Karpas-422 (cell line): ENCODE data around the gene GPC6. TPM values are rescaled to one million over a fixed set of nuclear protein-coding genes. Genes with fewer than 3 reads are reported as not detected.

Experiments used
- DNase-seq: peaks from one replicate; pipeline ENCODE4 v3.0.0-alpha.2; 2015
- H2AFZ ChIP-seq: fragments of 200-600 bp; sonication (generic); 2 replicates; pipeline ENCODE4 v1.6.1; 2014; ENCODE audit warnings: antibody characterized with exemption, low read length, mixed read lengths
- H3K27ac ChIP-seq: fragments of 200-600 bp; sonication (generic); 2 replicates; pipeline ENCODE4 v1.5.1; 2014; ENCODE audit warnings: mild to moderate bottlenecking, low read length, moderate library complexity
- H3K27me3 ChIP-seq: fragments of 200-600 bp; sonication (generic); 2 replicates; pipeline ENCODE4 v1.6.1; 2014; ENCODE audit warnings: low read length, mixed read lengths
- H3K36me3 ChIP-seq: fragments of 200-600 bp; sonication (generic); 2 replicates; pipeline ENCODE4 v1.6.1; 2014; ENCODE audit warnings: low read length, mixed read lengths; ENCODE audit not compliant: insufficient read depth
- H3K4me1 ChIP-seq: fragments of 200-600 bp; sonication (generic); 2 replicates; pipeline ENCODE4 v1.6.1; 2014; ENCODE audit warnings: mild to moderate bottlenecking, low read length, mixed read lengths
- H3K4me2 ChIP-seq: fragments of 200-600 bp; sonication (generic); 2 replicates; pipeline ENCODE4 v1.6.1; 2014; ENCODE audit warnings: low read length, low read depth, mild to moderate bottlenecking; ENCODE audit not compliant: poor library complexity, severe bottlenecking
- H3K4me3 ChIP-seq: fragments of 200-600 bp; sonication (generic); 2 replicates; pipeline ENCODE4 v1.5.1; 2014; ENCODE audit warnings: mild to moderate bottlenecking, antibody characterized with exemption, low read length, mixed read lengths
- H3K79me2 ChIP-seq: fragments of 200-600 bp; sonication (generic); 2 replicates; pipeline ENCODE4 v1.6.1; 2014; ENCODE audit warnings: mild to moderate bottlenecking, low read length, mixed read lengths
- H3K9ac ChIP-seq: fragments of 200-600 bp; sonication (generic); 2 replicates; pipeline ENCODE4 v1.6.0; 2014; ENCODE audit warnings: low read length
- H3K9me2 ChIP-seq: fragments of 200-600 bp; sonication (generic), shearing (Covaris generic); replicated peaks from 2 replicates; pipeline ENCODE4 v1.6.0; 2014; ENCODE audit warnings: mild to moderate bottlenecking, low read length, moderate library complexity; ENCODE audit not compliant: insufficient read depth
- H3K9me3 ChIP-seq: fragments of 300-700, 200-600 bp; sonication (generic); 2 replicates; pipeline ENCODE4 v1.6.1; 2014; ENCODE audit warnings: low read length, mixed read lengths
- H4K20me1 ChIP-seq: fragments of 200-600 bp; sonication (generic); 2 replicates; pipeline ENCODE4 v1.6.1; 2014; ENCODE audit warnings: mild to moderate bottlenecking, antibody characterized with exemption, low read length, low read depth; ENCODE audit not compliant: insufficient read depth
- total RNA-seq: library from RNA; depleted of rRNA; stranded (reverse); fragments of >200 nt; shearing (Covaris generic); gene quantifications from 2 replicates; pipeline ENCODE4 v1.2.3, GENCODE V29; 2014; ENCODE audit warnings: low replicate concordance

The GPC6 gene
- total RNA-seq, 1 experiment from 2014 or later = not detected

- H3K9me2 ChIP-seq = no peaks in the 10 kb centered on the region
- H2AFZ ChIP-seq = no peak overlapping the region
These were observed 757.4 kb downstream of the GPC6 start for GRCh38 chr13:93984052-93984451.

GRCh38 chr13:93984876-93985275 is 758.3 kb downstream of the GPC6 start:
- Histone ChIP-seq H3K27ac (no peak overlapping the region), H3K36me3 (no peaks in the 10 kb centered on the region), H3K9me3 (peaks cover 20% of the 10 kb centered on the region; the same call in 1 of the 2 replicates), H3K4me2 (no peak overlapping the region), H4K20me1 (no peaks in the 10 kb centered on the region), H3K9ac (no peak overlapping the region), H3K4me1 (no peaks in the 10 kb centered on the region), H3K27me3 (no peaks in the 10 kb centered on the region), H3K79me2 (no peaks in the 10 kb centered on the region), H3K9me2 (no peaks in the 10 kb centered on the region), H2AFZ (no peak overlapping the region), H3K4me3 (no peak overlapping the region)
- no peak for DNase-seq

More at GRCh38 chr13:93984052-93984451, 757.4 kb downstream of the GPC6 start:
- Histone ChIP-seq H3K27ac (no peak overlapping the region), H3K9ac (no peak overlapping the region), H3K4me1 (no peaks in the 10 kb centered on the region), H3K4me2 (no peak overlapping the region), H3K27me3 (no peaks in the 10 kb centered on the region), H3K79me2 (no peaks in the 10 kb centered on the region), H3K4me3 (no peak overlapping the region), H4K20me1 (no peaks in the 10 kb centered on the region), H3K36me3 (no peaks in the 10 kb centered on the region), H3K9me3 (peaks cover 20% of the 10 kb centered on the region; the same call in 1 of the 2 replicates)
- DNase-seq = no peak

GRCh38 chr13:93987458-93987857 is 760.9 kb downstream of the GPC6 start:
- no peaks in the 10 kb centered on the region for H3K27me3 ChIP-seq
- no peaks in the 10 kb centered on the region for H4K20me1 ChIP-seq
- H3K4me2 ChIP-seq = no peak overlapping the region
- no peak for DNase-seq
- H3K9me2 ChIP-seq = no peaks in the 10 kb centered on the region
- no peak overlapping the region for H3K4me3 ChIP-seq
- no peak overlapping the region for H3K27ac ChIP-seq
- no peaks in the 10 kb centered on the region for H3K4me1 ChIP-seq
- peaks cover 14% of the 10 kb centered on the region; the same call in 1 of the 2 replicates for H3K9me3 ChIP-seq
- H3K79me2 ChIP-seq = no peaks in the 10 kb centered on the region
- H2AFZ ChIP-seq = no peak overlapping the region
- H3K9ac ChIP-seq = no peak overlapping the region
- H3K36me3 ChIP-seq = no peaks in the 10 kb centered on the region

- Histone ChIP-seq H2AFZ (no peak overlapping the region), H3K9ac (no peak overlapping the region), H3K27me3 (no peaks in the 10 kb centered on the region), H3K9me2 (no peaks in the 10 kb centered on the region), H3K9me3 (peaks cover 3% of the 10 kb centered on the region), H3K27ac (no peak overlapping the region), H3K4me2 (no peak overlapping the region), H4K20me1 (no peaks in the 10 kb centered on the region), H3K4me1 (no peaks in the 10 kb centered on the region), H3K4me3 (no peak overlapping the region), H3K36me3 (no peaks in the 10 kb centered on the region), H3K79me2 (no peaks in the 10 kb centered on the region)
- DNase-seq = no peak
These were observed 765.0 kb downstream of the GPC6 start for GRCh38 chr13:93991569-93991968.

- H3K36me3 ChIP-seq = no peaks in the 10 kb centered on the region
- H3K9me3 ChIP-seq = peaks cover 14% of the 10 kb centered on the region
- no peaks in the 10 kb centered on the region for H3K4me1 ChIP-seq
- no peak overlapping the region for H3K27ac ChIP-seq
- DNase-seq = no peak
- no peak overlapping the region for H3K9ac ChIP-seq
- no peaks in the 10 kb centered on the region for H4K20me1 ChIP-seq
- no peaks in the 10 kb centered on the region for H3K27me3 ChIP-seq
- no peaks in the 10 kb centered on the region for H3K9me2 ChIP-seq
- no peak overlapping the region for H2AFZ ChIP-seq
- no peak overlapping the region for H3K4me3 ChIP-seq
- no peak overlapping the region for H3K4me2 ChIP-seq
- H3K79me2 ChIP-seq = no peaks in the 10 kb centered on the region
These were observed 769.9 kb downstream of the GPC6 start for GRCh38 chr13:93996481-93996880.

- no peaks in the 10 kb centered on the region for H4K20me1 ChIP-seq
- no peaks in the 10 kb centered on the region for H3K4me1 ChIP-seq
- H3K9me2 ChIP-seq = no peaks in the 10 kb centered on the region
- no peak overlapping the region for H2AFZ ChIP-seq
- no peak overlapping the region for H3K9ac ChIP-seq
- no peak overlapping the region for H3K4me2 ChIP-seq
- H3K36me3 ChIP-seq = no peaks in the 10 kb centered on the region
- no peak overlapping the region for H3K27ac ChIP-seq
- no peak overlapping the region for H3K4me3 ChIP-seq
- H3K9me3 ChIP-seq = peaks cover 9% of the 10 kb centered on the region
- H3K79me2 ChIP-seq = no peaks in the 10 kb centered on the region
- DNase-seq = no peak
- no peaks in the 10 kb centered on the region for H3K27me3 ChIP-seq
These were observed 779.7 kb downstream of the GPC6 start for GRCh38 chr13:94006296-94006695.

- Histone ChIP-seq H3K4me3 (no peak overlapping the region), H3K27ac (no peak overlapping the region), H3K27me3 (no peaks in the 10 kb centered on the region), H3K9me2 (no peaks in the 10 kb centered on the region), H3K36me3 (no peaks in the 10 kb centered on the region), H2AFZ (no peak overlapping the region), H3K4me1 (no peaks in the 10 kb centered on the region), H3K4me2 (no peak overlapping the region), H3K9ac (no peak overlapping the region), H3K9me3 (peaks cover 9% of the 10 kb centered on the region), H4K20me1 (no peaks in the 10 kb centered on the region), H3K79me2 (no peaks in the 10 kb centered on the region)
- no peak for DNase-seq
These were observed 780.5 kb downstream of the GPC6 start for GRCh38 chr13:94007072-94007471.

GRCh38 chr13:94009701-94010100 is 783.1 kb downstream of the GPC6 start:
- Histone ChIP-seq H3K4me1 (no peaks in the 10 kb centered on the region), H3K36me3 (no peaks in the 10 kb centered on the region), H4K20me1 (no peaks in the 10 kb centered on the region), H3K27ac (no peak overlapping the region), H3K9me3 (peaks cover 9% of the 10 kb centered on the region), H3K4me2 (no peak overlapping the region), H3K27me3 (no peaks in the 10 kb centered on the region), H3K9me2 (no peaks in the 10 kb centered on the region), H3K9ac (no peak overlapping the region), H3K79me2 (no peaks in the 10 kb centered on the region), H3K4me3 (no peak overlapping the region), H2AFZ (no peak overlapping the region)
- DNase-seq = no peak

GRCh38 chr13:94014461-94014860 is 787.9 kb downstream of the GPC6 start:
- no peaks in the 10 kb centered on the region for H3K9me2 ChIP-seq
- H3K9me3 ChIP-seq = peaks cover 3% of the 10 kb centered on the region; the same call in 1 of the 2 replicates
- no peak overlapping the region for H3K9ac ChIP-seq
- DNase-seq = no peak
- no peak overlapping the region for H2AFZ ChIP-seq
- H3K27ac ChIP-seq = no peak overlapping the region
- no peak overlapping the region for H3K4me2 ChIP-seq
- H3K27me3 ChIP-seq = no peaks in the 10 kb centered on the region
- H3K36me3 ChIP-seq = no peaks in the 10 kb centered on the region
- no peaks in the 10 kb centered on the region for H4K20me1 ChIP-seq
- no peak overlapping the region for H3K4me3 ChIP-seq
- no peaks in the 10 kb centered on the region for H3K4me1 ChIP-seq
- no peaks in the 10 kb centered on the region for H3K79me2 ChIP-seq
